GM12801 (cell line): ENCODE results near the gene COA1.

Experiments
- TF ChIP-seq, protein P1 (sequence below): IDR thresholded peaks from one replicate; pipeline ENCODE4 v1.5.1; 2011; ENCODE audit warnings: control low read depth; ENCODE audit not compliant: insufficient read length; ENCODE audit errors: extremely low read depth

Gene COA1

DNA sequence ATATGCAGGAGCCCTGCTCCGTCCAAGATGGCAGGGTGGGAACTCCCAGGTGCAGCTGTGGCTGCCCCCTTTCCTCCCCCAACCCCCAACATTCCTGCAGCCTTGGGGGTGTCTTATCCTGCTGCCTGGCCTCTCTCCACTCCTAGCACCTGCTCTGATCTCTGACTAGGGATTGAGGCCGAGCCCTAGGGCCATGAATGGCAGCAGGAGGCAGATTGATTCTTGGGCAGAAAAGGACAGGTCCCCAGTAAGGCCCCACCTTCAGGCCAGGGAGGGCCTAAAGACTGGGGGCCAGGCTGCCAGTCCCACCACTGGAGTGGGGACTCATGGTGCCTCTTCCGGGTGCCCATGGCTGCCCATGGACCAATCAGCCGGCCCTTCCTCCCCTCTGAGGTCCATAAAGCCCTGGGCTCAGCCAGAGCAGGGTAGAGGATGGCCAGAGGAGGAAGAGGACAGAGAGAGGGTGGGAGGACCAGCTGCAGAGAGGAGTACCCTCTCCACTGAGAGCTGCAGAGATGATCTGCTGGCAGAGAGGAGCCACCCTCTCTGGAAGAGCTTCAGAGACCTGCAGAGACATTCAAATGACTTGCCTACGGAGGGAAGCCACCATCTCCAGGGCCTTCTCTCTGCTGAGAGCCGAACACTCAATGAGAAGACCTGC lies 8.3 kb upstream of the COA1 start:
- TF ChIP-seq, protein P1, sequence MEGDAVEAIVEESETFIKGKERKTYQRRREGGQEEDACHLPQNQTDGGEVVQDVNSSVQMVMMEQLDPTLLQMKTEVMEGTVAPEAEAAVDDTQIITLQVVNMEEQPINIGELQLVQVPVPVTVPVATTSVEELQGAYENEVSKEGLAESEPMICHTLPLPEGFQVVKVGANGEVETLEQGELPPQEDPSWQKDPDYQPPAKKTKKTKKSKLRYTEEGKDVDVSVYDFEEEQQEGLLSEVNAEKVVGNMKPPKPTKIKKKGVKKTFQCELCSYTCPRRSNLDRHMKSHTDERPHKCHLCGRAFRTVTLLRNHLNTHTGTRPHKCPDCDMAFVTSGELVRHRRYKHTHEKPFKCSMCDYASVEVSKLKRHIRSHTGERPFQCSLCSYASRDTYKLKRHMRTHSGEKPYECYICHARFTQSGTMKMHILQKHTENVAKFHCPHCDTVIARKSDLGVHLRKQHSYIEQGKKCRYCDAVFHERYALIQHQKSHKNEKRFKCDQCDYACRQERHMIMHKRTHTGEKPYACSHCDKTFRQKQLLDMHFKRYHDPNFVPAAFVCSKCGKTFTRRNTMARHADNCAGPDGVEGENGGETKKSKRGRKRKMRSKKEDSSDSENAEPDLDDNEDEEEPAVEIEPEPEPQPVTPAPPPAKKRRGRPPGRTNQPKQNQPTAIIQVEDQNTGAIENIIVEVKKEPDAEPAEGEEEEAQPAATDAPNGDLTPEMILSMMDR, result no peak

DNA sequence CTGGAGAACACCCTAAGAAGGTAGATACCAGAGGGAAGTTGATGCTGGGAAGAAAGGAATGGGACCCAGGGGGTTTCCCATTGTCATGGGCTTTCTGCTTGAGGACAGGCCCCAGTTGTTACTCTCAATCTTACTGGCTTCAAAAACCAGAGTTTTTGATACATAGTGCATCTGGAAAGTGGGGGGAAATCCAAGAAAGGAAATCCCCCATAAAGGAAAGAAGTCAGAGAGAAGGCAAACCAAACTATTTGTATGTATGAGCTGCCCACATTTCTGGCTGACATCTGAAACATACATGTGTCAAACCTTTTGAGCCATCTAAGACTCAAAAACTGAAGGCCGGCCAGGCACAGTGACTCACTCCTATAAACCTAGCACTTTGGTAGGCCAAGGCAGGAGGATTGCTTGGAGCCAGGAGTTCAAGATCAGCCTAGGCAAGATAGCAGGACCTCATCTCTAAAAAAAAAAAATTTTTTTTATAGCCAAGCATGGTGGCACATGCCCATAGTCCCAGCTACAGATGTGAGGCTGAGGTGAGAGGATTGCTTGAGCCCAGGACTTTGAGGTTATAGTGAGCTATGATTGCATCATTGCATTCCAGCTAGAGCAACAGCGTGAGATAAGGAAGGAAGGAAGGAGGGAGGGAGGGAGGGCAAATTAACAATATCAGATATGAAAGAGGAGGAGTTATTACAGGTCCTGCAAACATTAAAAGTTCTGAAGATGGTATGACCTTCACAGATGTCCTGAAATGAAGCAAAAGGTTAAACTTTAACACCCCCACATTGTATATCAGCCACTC lies 6.7 kb upstream of the COA1 start:
- TF ChIP-seq, protein P1, result no peak

DNA sequence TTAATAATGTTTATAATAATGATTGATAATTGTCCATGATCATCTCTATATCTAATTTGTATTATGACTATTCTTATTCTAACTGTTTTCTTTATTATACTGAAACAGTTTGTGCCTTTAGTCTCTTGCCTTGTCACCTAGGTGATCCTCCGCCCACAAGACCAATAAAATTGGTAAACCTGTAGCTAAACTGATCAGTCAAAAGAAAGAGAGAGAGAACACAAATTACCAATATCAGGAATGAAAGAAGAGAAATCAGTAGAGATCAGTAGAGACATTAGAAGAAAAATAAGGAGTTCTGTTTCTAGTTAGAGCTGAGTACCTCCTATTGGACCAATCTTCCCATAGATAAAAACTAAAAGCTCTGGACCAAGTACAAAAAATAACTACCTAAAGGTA lies 6.1 kb upstream of the COA1 start:
- TF ChIP-seq, protein P1, result no peak

DNA sequence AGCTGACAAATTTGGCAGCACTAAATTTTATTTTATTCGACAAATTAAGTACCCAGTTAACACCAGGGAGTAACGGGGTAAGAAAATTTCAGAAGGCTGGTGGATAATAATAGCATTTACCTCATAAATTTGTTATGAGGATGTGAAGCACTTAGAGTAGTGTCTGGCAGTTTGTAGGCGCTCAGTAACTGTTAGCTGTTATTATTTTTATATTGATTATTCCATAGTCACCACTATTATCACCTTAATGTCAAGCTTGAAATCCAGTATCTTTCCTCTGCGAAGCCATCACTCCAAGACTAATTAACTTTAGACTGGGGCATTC lies 563 bp upstream of the COA1 start:
- TF ChIP-seq, protein P1, result no peak

DNA sequence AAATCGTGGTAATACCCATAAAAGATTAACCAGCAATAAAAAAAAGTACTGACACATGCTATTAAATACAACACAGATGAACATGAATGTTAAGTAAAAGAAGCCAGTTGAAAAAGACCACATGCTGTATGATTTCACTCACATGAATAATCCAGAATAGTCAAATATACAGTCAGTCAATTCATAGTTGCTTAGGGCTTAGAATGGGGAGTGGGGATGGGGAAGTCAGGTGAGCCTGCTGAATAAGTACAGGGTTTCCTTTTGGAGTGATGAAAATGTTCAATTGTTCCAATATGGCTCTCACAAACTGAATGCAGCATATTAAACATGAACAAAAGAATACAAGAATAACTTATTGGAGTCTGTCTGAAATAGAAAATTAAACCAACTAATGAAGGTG lies 1.8 kb downstream of the COA1 start:
- TF ChIP-seq, protein P1, result no peak

DNA sequence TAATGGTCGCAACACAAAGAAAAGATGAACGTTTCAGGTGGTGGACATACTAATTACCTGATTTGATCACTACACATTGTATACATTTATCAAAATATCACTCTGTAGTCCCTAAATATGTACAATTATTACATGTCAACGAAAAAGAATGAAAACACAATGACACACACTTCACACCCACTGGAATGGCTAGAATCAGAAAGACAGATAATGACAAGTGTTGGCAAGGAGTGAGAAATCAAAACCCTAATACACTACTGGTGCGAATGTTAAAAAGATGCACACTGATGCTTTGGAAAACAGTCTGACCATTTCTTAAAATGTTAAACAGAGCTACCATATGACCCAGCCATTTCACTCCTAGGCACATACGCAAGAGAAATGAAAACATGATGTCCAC lies 2.3 kb downstream of the COA1 start:
- TF ChIP-seq, protein P1, result no peak

DNA sequence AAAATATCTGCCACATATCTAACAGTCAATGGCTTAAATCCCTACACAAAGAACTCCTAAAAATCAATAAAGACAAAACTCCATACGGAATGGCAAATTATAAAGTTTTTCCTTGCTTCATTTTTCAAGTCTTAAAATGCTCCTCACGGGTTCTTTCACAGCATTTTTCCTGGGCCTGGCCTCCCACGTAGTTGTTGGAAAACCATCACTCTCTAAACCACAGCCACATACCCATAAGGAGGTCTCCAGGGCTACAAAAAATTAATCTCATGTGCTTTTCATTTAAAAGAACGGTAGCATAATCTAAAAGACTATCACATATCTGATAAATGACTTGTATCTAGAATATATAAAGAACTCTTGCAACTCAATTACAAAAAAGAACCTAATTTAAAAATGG lies 2.9 kb downstream of the COA1 start:
- TF ChIP-seq, protein P1, result no peak
